Measurements from ENCODE around the gene MT1M. TPM values are rescaled to one million over a fixed set of nuclear protein-coding genes. Genes with fewer than 3 reads are reported as not detected.

Gene MT1M
- total and polyA plus RNA-seq, 2 of the 4 experiments (the other 2 are of a cell fraction): 0.10 TPM; not detected in 1

DNA sequence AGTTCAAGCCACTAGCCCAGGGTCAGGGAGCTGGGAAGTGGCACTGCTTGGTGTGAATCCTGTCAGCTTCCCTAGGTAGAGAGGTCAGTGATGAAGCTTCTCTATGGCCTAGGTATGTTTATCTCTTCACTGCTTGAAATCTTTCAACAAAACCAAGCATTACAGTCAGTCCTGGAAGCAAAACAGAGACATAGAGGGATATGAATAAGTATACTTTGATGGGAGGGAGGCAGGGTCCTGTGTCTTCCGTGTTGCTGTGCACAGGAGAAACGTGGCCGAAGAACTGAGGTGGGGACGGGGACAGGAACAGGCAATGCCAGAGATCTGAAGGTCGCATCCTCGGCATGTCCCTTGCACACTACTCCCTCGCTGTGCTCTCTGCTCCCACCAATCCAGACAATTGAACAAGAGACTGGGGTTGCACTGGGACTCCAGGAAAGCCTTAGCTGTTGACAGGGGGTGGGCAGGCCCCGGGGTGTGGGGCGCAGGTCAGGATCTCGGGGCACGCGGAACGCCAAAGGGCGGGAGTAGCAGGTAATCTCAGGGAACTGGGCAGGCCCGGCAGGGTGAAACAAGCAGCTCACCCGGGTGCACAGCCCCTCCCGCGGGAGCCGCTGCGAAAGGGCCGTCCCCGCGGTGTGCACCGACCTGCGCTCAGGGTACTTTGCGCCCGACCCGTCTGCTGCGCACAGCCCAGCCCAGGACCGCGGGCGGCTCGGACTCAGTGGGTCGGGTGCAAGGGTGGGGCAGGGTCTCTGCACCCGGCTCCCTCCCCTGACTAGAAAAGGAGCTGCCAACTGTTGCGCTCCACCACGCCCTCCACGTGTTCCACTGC lies 36.8 kb downstream of the MT1M start, which contains the start of gene MT1H:
TSS of gene MT1H (plus strand) at position 810 of the 835 bp plus-strand sequence. CDS start 71 bp downstream, outside the sequence.
- ATAC-seq (ENCODE audit: low read depth): no peak
- Histone ChIP-seq H3K4ac (ENCODE audit: low read depth, low read length) (no peak within 1 kb of the TSS), H3K4me3 (ENCODE audit: insufficient read depth, low read depth, low read length) (no peak within 1 kb of the TSS), H2BK120ac (ENCODE audit: low read depth, low read length) (no peak within 1 kb of the TSS), H4K91ac (ENCODE audit: insufficient read depth, low read depth, low read length) (no peak within 1 kb of the TSS), H3K79me1 (ENCODE audit: low read depth in 1 of 2, low read length in 2 of 2) (no peaks in the 10 kb centered on the region), H3K56ac (ENCODE audit: extremely low read depth, insufficient read depth, low read length) (no peak within 1 kb of the TSS), H3K18ac (ENCODE audit: low read depth, low read length) (no peak within 1 kb of the TSS), H4K20me1 (ENCODE audit: insufficient read depth, low read length) (peaks cover 4% of the 10 kb centered on the region; the same call in 1 of the 2 replicates), H4K8ac (ENCODE audit: low read depth in 2 of 2, low read length in 2 of 2) (no peak within 1 kb of the TSS), H2BK15ac (ENCODE audit: low read depth, low read length) (no peak within 1 kb of the TSS), H3K23ac (ENCODE audit: low read depth, low read length) (no peak within 1 kb of the TSS), H3K27ac (ENCODE audit: insufficient read depth, low read length) (no peak within 1 kb of the TSS), H3K4me2 (ENCODE audit: low read depth, low read length) (no peak within 1 kb of the TSS), H3K36me3 (ENCODE audit: control insufficient read depth, insufficient read depth, low read length) (no peaks in the 10 kb centered on the region), H2AK5ac (ENCODE audit: low read depth, low read length) (no peak within 1 kb of the TSS; the same call in 1 of the 2 replicates), H2AK9ac (replicated peaks; ENCODE audit: low read depth, low read length, poor library complexity) (no peak within 1 kb of the TSS), H2BK20ac (ENCODE audit: low read depth, low read length) (no peak within 1 kb of the TSS), H3K9ac (ENCODE audit: low read depth, low read length) (no peak within 1 kb of the TSS), H2BK5ac (ENCODE audit: low read depth, low read length, poor library complexity, severe bottlenecking) (no peak within 1 kb of the TSS), H3K4me1 (ENCODE audit: control insufficient read depth, insufficient read depth, low read length) (peaks cover 13% of the 10 kb centered on the region), H3K14ac (replicated peaks; ENCODE audit: low read depth, low read length) (no peak within 1 kb of the TSS), H3K27me3 (ENCODE audit: control insufficient read depth, insufficient read depth, low read length) (peaks cover 60% of the 10 kb centered on the region), H4K5ac (ENCODE audit: low read depth, low read length) (no peak within 1 kb of the TSS), H3K9me3 (ENCODE audit: control insufficient read depth, insufficient read depth, low read length) (no peaks in the 10 kb centered on the region), H2AFZ (replicated peaks; ENCODE audit: low read length, poor library complexity) (no peak within 1 kb of the TSS), H3K9me1 (ENCODE audit: insufficient read depth, low read length) (peaks cover 5% of the 10 kb centered on the region)
- WGBS, 2 experiments (ENCODE audit: extremely low coverage in 2 of 2, insufficient read length in 1 of 2): 28% methylated on average over 28 of the region's 38 CpGs; no CpG with 5 or more reads in 1 of the 2 experiments
- CTCF ChIA-PET: no interaction called here
- POLR2A ChIA-PET (ENCODE audit: unreplicated experiment): no interaction called here
- DNase-seq: no peak
- dilution Hi-C loops (cut with HindIII; ENCODE audit: low sequenced_read_pairs, unreplicated experiment): no loop called here
- BruUV-seq (replicated peaks): no TSS peak
- intact Hi-C loops (cut with micrococcal nuclease): no loop called here
- TF ChIP-seq CHD1 (IDR thresholded peaks at IDR 0.05; ENCODE audit: low read depth, low read length): no peak
- TF ChIP-seq MXI1 (IDR thresholded peaks at IDR 0.05; ENCODE audit: borderline replicate concordance, low read depth, low read length): no peak
- TF ChIP-seq MAZ (IDR thresholded peaks at IDR 0.05; ENCODE audit: borderline replicate concordance, low read depth, low read length): no peak
- TF ChIP-seq NFE2L2 (IDR thresholded peaks at IDR 0.05; ENCODE audit: low read depth, low read length): no peak
- TF ChIP-seq RAD21 (IDR thresholded peaks at IDR 0.05; ENCODE audit: low read length): no peak
- TF ChIP-seq RFX5 (IDR thresholded peaks at IDR 0.05; ENCODE audit: low read depth, low read length): no peak
- TF ChIP-seq CTCF (conservative IDR thresholded peaks at IDR 0.05; ENCODE audit: low read depth, low read length): no peak
- TF ChIP-seq ELK1 (IDR thresholded peaks at IDR 0.05; ENCODE audit: borderline replicate concordance, low read depth, low read length): no peak
- in situ Hi-C loops (cut with MboI; ENCODE audit: low sequenced_read_pairs): no loop called here
